ENCODE data around the gene DAB2. TPM values are rescaled to one million over a fixed set of nuclear protein-coding genes. Genes with fewer than 3 reads are reported as not detected.

DAB2 gene
- total RNA-seq, 1 experiment from 2014 or later = 5.5 TPM

GRCh38 chr5:39337252-39337915 is 87.4 kb downstream of the DAB2 start:
- DNase-seq (ENCODE audit: low read depth, low spot score) (no peak), ATAC-seq (no peak)
- H3K4me1 ChIP-seq (ENCODE audit: control insufficient read depth in 1 of 2, insufficient read depth in 2 of 2, low read length in 2 of 2) = no peaks in the 10 kb centered on the region
- no TSS peak for BruUV-seq (replicated peaks)
- H3K79me2 ChIP-seq (ENCODE audit: insufficient read depth, low read length) = no peaks in the 10 kb centered on the region
- H3K27me3 ChIP-seq (ENCODE audit: insufficient read depth, low read length) = no peaks in the 10 kb centered on the region
- ChIA-PET RAD21 (ENCODE audit: low non-redundant PET in 1 of 2, low total read pairs in 2 of 2, uncharacterized antibody in 2 of 2, unreplicated experiment in 2 of 2) (no interaction called here), POLR2A (no interaction called here), CTCF (no interaction called here)
- no peaks in the 10 kb centered on the region for H3K36me3 ChIP-seq (ENCODE audit: control insufficient read depth in 1 of 2, insufficient read depth in 2 of 2, low read length in 2 of 2)
- H3K9me2 ChIP-seq (ENCODE audit: insufficient read depth) = no peaks in the 10 kb centered on the region
- H3K9ac ChIP-seq (ENCODE audit: low read length) = no peak overlapping the region
- no peaks in the 10 kb centered on the region for H4K20me1 ChIP-seq (ENCODE audit: insufficient read depth)
- no peak overlapping the region for H3K4me2 ChIP-seq (ENCODE audit: low read length)
- no peak overlapping the region for H3K4me3 ChIP-seq (replicated peaks in 1 of 2; ENCODE audit: low read depth in 1 of 2, low read length in 2 of 2)
- no peaks in the 10 kb centered on the region for H3K9me3 ChIP-seq (ENCODE audit: control insufficient read depth in 1 of 2, insufficient read depth in 1 of 2, low read depth in 1 of 2, low read length in 2 of 2)
- no peak for TF ChIP-seq CBX3 (IDR thresholded peaks at IDR 0.05; ENCODE audit: low read depth)
- no peak for TF ChIP-seq REST (IDR thresholded peaks at IDR 0.05; ENCODE audit: low read depth)
- TF ChIP-seq EZH2 (IDR thresholded peaks at IDR 0.05) = no peak
- no peak for TF ChIP-seq EZH2phosphoT487 (IDR thresholded peaks at IDR 0.05; ENCODE audit: borderline replicate concordance)
- TF ChIP-seq EGR1 (IDR thresholded peaks at IDR 0.05; ENCODE audit: low read depth) = no peak
- no peak for TF ChIP-seq ZFX (IDR thresholded peaks at IDR 0.05)
- TF ChIP-seq YY1 (IDR thresholded peaks at IDR 0.05; ENCODE audit: extremely low read depth, insufficient replicate concordance, low read depth, low read length) = no peak
- no peak for TF ChIP-seq RAD21 (IDR thresholded peaks at IDR 0.05; ENCODE audit: low read depth)
- TF ChIP-seq FOSL1 (IDR thresholded peaks at IDR 0.05; ENCODE audit: low read depth) = no peak
- TF ChIP-seq SP1 (IDR thresholded peaks at IDR 0.05; ENCODE audit: low read depth) = no peak
- TF ChIP-seq ELF1 (IDR thresholded peaks at IDR 0.05; ENCODE audit: borderline replicate concordance, low read depth) = no peak
- TF ChIP-seq POLR2A (IDR thresholded peaks at IDR 0.05; ENCODE audit: borderline replicate concordance, extremely low read depth, insufficient read depth, insufficient read length) = no peak
- no peak for TF ChIP-seq TCF7L2 (IDR thresholded peaks at IDR 0.05; ENCODE audit: borderline replicate concordance, extremely low read depth, insufficient read depth, insufficient read length)
- no peak for TF ChIP-seq ATF3 (IDR thresholded peaks at IDR 0.05)
- TF ChIP-seq CTCF (IDR thresholded peaks at IDR 0.05 in 2 of 3, conservative IDR thresholded peaks at IDR 0.05 in 1 of 3; ENCODE audit: borderline replicate concordance in 1 of 3, insufficient read depth in 1 of 3, low read depth in 2 of 3, low read length in 2 of 3) = no peak
- no peak for TF ChIP-seq CEBPB (IDR thresholded peaks at IDR 0.05; ENCODE audit: low read depth)
- no peak for TF ChIP-seq SIN3A (IDR thresholded peaks at IDR 0.05; ENCODE audit: low read depth)
- no peak for TF ChIP-seq MAX (IDR thresholded peaks at IDR 0.05)
- no peak for TF ChIP-seq POLR2AphosphoS5 (IDR thresholded peaks at IDR 0.05; ENCODE audit: low read depth, low read length)
- no peak overlapping the region for H2AFZ ChIP-seq (ENCODE audit: low read depth, low read length, poor library complexity, severe bottlenecking)
- intact Hi-C loops (cut with micrococcal nuclease) = no loop called here
- H3K27ac ChIP-seq (ENCODE audit: low read depth, low read length) = no peak overlapping the region

Data from HCT116 (cell line).